Measurements from ENCODE around the gene RPL19.
A peak's percentile ranks its signal among the peaks of the same experiment; 100 is the strongest.

The RPL19 gene

GRCh38 chr17:39200070-39200879 is at the start of gene RPL19:
TSS of gene RPL19 (plus strand) at chr17:39200283. CDS start at chr17:39200345, 62 bp downstream.
- FAIRE-seq (no peak), DNase-seq (ENCODE audit: insufficient read length, low spot score) (peak; percentile 79)
- no peak for TF ChIP-seq CTCF (IDR thresholded peaks at IDR 0.05; ENCODE audit: insufficient read depth, missing control alignments)

- no peak for TF ChIP-seq CTCF (IDR thresholded peaks at IDR 0.05; ENCODE audit: insufficient read depth, missing control alignments)
- DNase-seq (ENCODE audit: insufficient read length, low spot score): no peak
- no peak for FAIRE-seq
Measured at GRCh38 chr17:39150795-39151149, 49.3 kb upstream of the RPL19 start.

GRCh38 chr17:39151150-39151942 is 48.7 kb upstream of the RPL19 start, which contains the start of gene PLXDC1:
TSS of gene PLXDC1 (minus strand) at chr17:39151637. CDS start at chr17:39151437, 200 bp downstream.
- no peak for TF ChIP-seq CTCF (IDR thresholded peaks at IDR 0.05; ENCODE audit: insufficient read depth, missing control alignments)
- FAIRE-seq: no peak
- no peak for DNase-seq (ENCODE audit: insufficient read length, low spot score)

GRCh38 chr17:39151943-39152818 is 47.9 kb upstream of the RPL19 start:
- DNase-seq (ENCODE audit: insufficient read length, low spot score) (no peak), FAIRE-seq (no peak)
- TF ChIP-seq CTCF (IDR thresholded peaks at IDR 0.05; ENCODE audit: insufficient read depth, missing control alignments): no peak

GRCh38 chr17:39153599-39154051 is 46.5 kb upstream of the RPL19 start:
- peak; percentile 3 for TF ChIP-seq CTCF (IDR thresholded peaks at IDR 0.05; ENCODE audit: insufficient read depth, missing control alignments)
- no peak for FAIRE-seq
- DNase-seq (ENCODE audit: insufficient read length, low spot score): no peak

GRCh38 chr17:39155654-39156053 is 44.4 kb upstream of the RPL19 start:
- no peak for TF ChIP-seq CTCF (IDR thresholded peaks at IDR 0.05; ENCODE audit: insufficient read depth, missing control alignments)
- DNase-seq (ENCODE audit: insufficient read length, low spot score): no peak
- FAIRE-seq: no peak

All from D721Med (cell line).